GM10847 (cell line): Measurements from ENCODE around the gene PLXNA2.

Source experiments
- POLR2A ChIP-seq: IDR thresholded peaks from 2 replicates; pipeline ENCODE4 v1.6.1; 2011; ENCODE audit not compliant: insufficient read length; ENCODE audit errors: extremely low read depth

The PLXNA2 gene

GRCh38 chr1:208098773-208099172 lies 145.4 kb downstream of the PLXNA2 start:
- TF ChIP-seq POLR2A = no peak

- no peak for TF ChIP-seq POLR2A
Observed at GRCh38 chr1:208093754-208094719, 150.1 kb downstream of the PLXNA2 start.

GRCh38 chr1:208093046-208093445 lies 151.1 kb downstream of the PLXNA2 start:
- no peak for TF ChIP-seq POLR2A

GRCh38 chr1:208090388-208091301 lies 153.5 kb downstream of the PLXNA2 start:
- TF ChIP-seq POLR2A = no peak

GRCh38 chr1:208089761-208090370 lies 154.3 kb downstream of the PLXNA2 start:
- TF ChIP-seq POLR2A = no peak

GRCh38 chr1:208089149-208089548 lies 155.0 kb downstream of the PLXNA2 start:
- no peak for TF ChIP-seq POLR2A

- no peak for TF ChIP-seq POLR2A
Observed at GRCh38 chr1:208088319-208088718, 155.9 kb downstream of the PLXNA2 start.

- no peak for TF ChIP-seq POLR2A
Observed at GRCh38 chr1:208085655-208086515, 158.3 kb downstream of the PLXNA2 start.

GRCh38 chr1:208084764-208085163 lies 159.4 kb downstream of the PLXNA2 start:
- TF ChIP-seq POLR2A = no peak

GRCh38 chr1:208084220-208084619 lies 160.0 kb downstream of the PLXNA2 start:
- no peak for TF ChIP-seq POLR2A

GRCh38 chr1:208083715-208084085 lies 160.5 kb downstream of the PLXNA2 start:
- TF ChIP-seq POLR2A = no peak

- no peak for TF ChIP-seq POLR2A
Observed at GRCh38 chr1:208083016-208083714, 161.0 kb downstream of the PLXNA2 start.

GRCh38 chr1:208081972-208082371 lies 162.2 kb downstream of the PLXNA2 start:
- no peak for TF ChIP-seq POLR2A
